Epithelial cell of prostate (primary cell): ENCODE data around the gene SHISAL1.

ENCODE experiments used
- DNase-seq: peaks from one replicate; pipeline ENCODE4 v3.0.0-alpha.2; 2011; ENCODE audit warnings: low read depth, low spot score
- H3K27ac ChIP-seq: fragments of 450-650 bp; 2 replicates; pipeline ENCODE4 v1.5.1; 2017; ENCODE audit warnings: mild to moderate bottlenecking

Gene SHISAL1

GRCh38 chr22:44200451-44200850 is 112.3 kb downstream of the SHISAL1 start:
- H3K27ac ChIP-seq = no peak overlapping the region
- DNase-seq = no peak

- DNase-seq = no peak
- H3K27ac ChIP-seq = no peak overlapping the region
Observed at GRCh38 chr22:44199866-44200265, 112.9 kb downstream of the SHISAL1 start.

GRCh38 chr22:44199164-44199563 is 113.6 kb downstream of the SHISAL1 start:
- H3K27ac ChIP-seq = no peak overlapping the region
- no peak for DNase-seq

GRCh38 chr22:44197271-44197670 is 115.5 kb downstream of the SHISAL1 start:
- no peak for DNase-seq
- H3K27ac ChIP-seq = no peak overlapping the region

GRCh38 chr22:44196731-44197131 is 116.0 kb downstream of the SHISAL1 start:
- no peak overlapping the region for H3K27ac ChIP-seq
- DNase-seq = no peak

- DNase-seq = no peak
- no peak overlapping the region for H3K27ac ChIP-seq
Observed at GRCh38 chr22:44196241-44196640, 116.5 kb downstream of the SHISAL1 start.

GRCh38 chr22:44195189-44195871 is 117.4 kb downstream of the SHISAL1 start:
- H3K27ac ChIP-seq = no peak overlapping the region
- DNase-seq = no peak

- no peak overlapping the region for H3K27ac ChIP-seq
- no peak for DNase-seq
Observed at GRCh38 chr22:44194569-44194968, 118.2 kb downstream of the SHISAL1 start.
